GM12872 (cell line): ENCODE measurements around the gene PAX2.

Source experiments
- TF ChIP-seq, protein P1 (sequence below): IDR thresholded peaks from 3 replicates; pipeline ENCODE4 v1.5.1; 2011; ENCODE audit warnings: low read depth, mild to moderate bottlenecking, low read length, moderate library complexity; ENCODE audit not compliant: insufficient read depth

Gene PAX2

GRCh38 chr10:100876585-100877460, 131.4 kb downstream of the PAX2 start:
- TF ChIP-seq, protein P1, sequence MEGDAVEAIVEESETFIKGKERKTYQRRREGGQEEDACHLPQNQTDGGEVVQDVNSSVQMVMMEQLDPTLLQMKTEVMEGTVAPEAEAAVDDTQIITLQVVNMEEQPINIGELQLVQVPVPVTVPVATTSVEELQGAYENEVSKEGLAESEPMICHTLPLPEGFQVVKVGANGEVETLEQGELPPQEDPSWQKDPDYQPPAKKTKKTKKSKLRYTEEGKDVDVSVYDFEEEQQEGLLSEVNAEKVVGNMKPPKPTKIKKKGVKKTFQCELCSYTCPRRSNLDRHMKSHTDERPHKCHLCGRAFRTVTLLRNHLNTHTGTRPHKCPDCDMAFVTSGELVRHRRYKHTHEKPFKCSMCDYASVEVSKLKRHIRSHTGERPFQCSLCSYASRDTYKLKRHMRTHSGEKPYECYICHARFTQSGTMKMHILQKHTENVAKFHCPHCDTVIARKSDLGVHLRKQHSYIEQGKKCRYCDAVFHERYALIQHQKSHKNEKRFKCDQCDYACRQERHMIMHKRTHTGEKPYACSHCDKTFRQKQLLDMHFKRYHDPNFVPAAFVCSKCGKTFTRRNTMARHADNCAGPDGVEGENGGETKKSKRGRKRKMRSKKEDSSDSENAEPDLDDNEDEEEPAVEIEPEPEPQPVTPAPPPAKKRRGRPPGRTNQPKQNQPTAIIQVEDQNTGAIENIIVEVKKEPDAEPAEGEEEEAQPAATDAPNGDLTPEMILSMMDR = no peak

DNA sequence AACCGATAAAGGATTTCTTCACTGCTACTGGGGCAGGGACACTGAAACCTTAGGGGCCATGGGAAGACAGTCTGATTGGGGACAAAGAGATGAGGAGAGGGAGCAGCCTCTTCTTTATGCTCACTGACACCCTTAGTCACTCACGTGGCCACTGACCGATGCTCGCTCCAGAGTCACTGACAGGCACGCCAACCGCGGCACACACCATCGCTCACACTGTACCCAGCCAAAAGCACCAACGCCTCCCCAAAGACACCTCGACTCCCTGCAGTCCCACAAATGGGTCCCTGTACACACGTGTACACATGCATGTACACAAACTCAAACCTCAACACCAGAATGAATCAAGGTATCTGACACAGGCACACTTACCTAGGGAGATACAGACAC, 132.1 kb downstream of the PAX2 start:
- TF ChIP-seq, protein P1 = no peak

DNA sequence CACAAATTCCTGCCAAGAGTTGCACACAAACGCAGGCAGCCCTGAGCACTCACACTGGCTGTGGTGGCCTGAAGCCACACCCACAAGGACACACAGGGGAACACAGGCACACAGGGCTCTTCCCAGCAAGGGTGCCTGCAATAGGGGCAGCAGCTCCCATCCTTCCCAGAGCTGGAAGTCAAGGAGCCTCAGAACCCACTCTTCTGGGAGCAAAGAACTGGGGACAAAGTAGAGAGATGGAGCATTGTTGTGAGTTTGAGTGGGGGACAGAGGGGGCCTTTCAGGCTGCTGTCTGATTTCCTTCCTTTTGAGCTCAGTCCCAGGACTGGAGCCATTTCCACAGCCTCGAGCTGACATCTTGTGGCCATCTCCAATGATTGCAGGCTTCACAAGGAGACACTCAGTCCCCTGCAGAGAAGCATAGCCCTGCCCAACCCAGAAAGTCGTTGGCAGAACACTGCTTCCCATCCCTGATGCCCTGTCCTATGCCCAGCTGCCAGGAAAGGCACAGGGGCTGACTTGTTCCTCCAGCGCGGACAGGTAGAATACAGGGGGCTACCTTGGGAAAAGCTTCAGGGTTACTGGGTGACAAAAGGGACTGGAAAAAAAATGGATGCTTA, 133.0 kb downstream of the PAX2 start:
- TF ChIP-seq, protein P1 = peak; percentile 62
